ENCODE results near the gene OSTC.

OSTC gene

GRCh38 chr4:108607079-108607815 lies 43.2 kb upstream of the OSTC start:
- no peaks in the 10 kb centered on the region for H3K4me1 ChIP-seq (ENCODE audit: low read depth, poor library complexity, severe bottlenecking)
- H3K36me3 ChIP-seq (ENCODE audit: insufficient read depth): no peaks in the 10 kb centered on the region
- H3K27me3 ChIP-seq (ENCODE audit: insufficient read depth, low read depth): no peaks in the 10 kb centered on the region
- H3K27ac ChIP-seq: no peak overlapping the region
- H3K9ac ChIP-seq: no peak overlapping the region
- H3K4me3 ChIP-seq (IDR thresholded peaks at IDR 0.05; ENCODE audit: insufficient read depth, low read depth, low read length): no peak overlapping the region
- no peaks in the 10 kb centered on the region for H3K79me2 ChIP-seq (ENCODE audit: insufficient read depth, low read depth)
- no peak overlapping the region for H3K4me2 ChIP-seq
- no peak overlapping the region for H2AFZ ChIP-seq (ENCODE audit: low read depth)
- H4K20me1 ChIP-seq (ENCODE audit: insufficient read depth): no peaks in the 10 kb centered on the region
- TF ChIP-seq CTCF (conservative IDR thresholded peaks at IDR 0.05; ENCODE audit: low read depth, low read length): no peak

GRCh38 chr4:108611365-108611764 lies 39.0 kb upstream of the OSTC start:
- no peak for TF ChIP-seq CTCF (conservative IDR thresholded peaks at IDR 0.05; ENCODE audit: low read depth, low read length)
- no peaks in the 10 kb centered on the region for H3K79me2 ChIP-seq (ENCODE audit: insufficient read depth, low read depth)
- H4K20me1 ChIP-seq (ENCODE audit: insufficient read depth): no peaks in the 10 kb centered on the region
- no peaks in the 10 kb centered on the region for H3K36me3 ChIP-seq (ENCODE audit: insufficient read depth)
- H3K4me1 ChIP-seq (ENCODE audit: low read depth, poor library complexity, severe bottlenecking): no peaks in the 10 kb centered on the region
- no peak overlapping the region for H3K27ac ChIP-seq
- H3K9ac ChIP-seq: no peak overlapping the region
- no peak overlapping the region for H3K4me2 ChIP-seq
- no peaks in the 10 kb centered on the region for H3K27me3 ChIP-seq (ENCODE audit: insufficient read depth, low read depth)
- no peak overlapping the region for H2AFZ ChIP-seq (ENCODE audit: low read depth)
- no peak overlapping the region for H3K4me3 ChIP-seq (IDR thresholded peaks at IDR 0.05; ENCODE audit: insufficient read depth, low read depth, low read length)

- H3K9ac ChIP-seq: no peak overlapping the region
- no peak overlapping the region for H3K4me3 ChIP-seq (IDR thresholded peaks at IDR 0.05; ENCODE audit: insufficient read depth, low read depth, low read length)
- no peaks in the 10 kb centered on the region for H3K36me3 ChIP-seq (ENCODE audit: insufficient read depth)
- no peak for TF ChIP-seq CTCF (conservative IDR thresholded peaks at IDR 0.05; ENCODE audit: low read depth, low read length)
- H3K79me2 ChIP-seq (ENCODE audit: insufficient read depth, low read depth): no peaks in the 10 kb centered on the region
- H3K4me2 ChIP-seq: no peak overlapping the region
- no peaks in the 10 kb centered on the region for H3K27me3 ChIP-seq (ENCODE audit: insufficient read depth, low read depth)
- H3K27ac ChIP-seq: no peak overlapping the region
- H4K20me1 ChIP-seq (ENCODE audit: insufficient read depth): no peaks in the 10 kb centered on the region
- no peak overlapping the region for H2AFZ ChIP-seq (ENCODE audit: low read depth)
- H3K4me1 ChIP-seq (ENCODE audit: low read depth, poor library complexity, severe bottlenecking): no peaks in the 10 kb centered on the region
Observed at GRCh38 chr4:108612365-108612764, 38.0 kb upstream of the OSTC start.

- Histone ChIP-seq H3K27ac (no peak overlapping the region; the same call in 1 of the 2 replicates), H3K4me2 (peak overlapping the region; percentile 84), H3K4me3 (IDR thresholded peaks at IDR 0.05; ENCODE audit: insufficient read depth, low read depth, low read length) (no peak overlapping the region), H3K79me2 (ENCODE audit: insufficient read depth, low read depth) (peaks cover 35% of the 10 kb centered on the region), H3K4me1 (ENCODE audit: low read depth, poor library complexity, severe bottlenecking) (peaks cover 29% of the 10 kb centered on the region), H3K36me3 (ENCODE audit: insufficient read depth) (peaks cover 28% of the 10 kb centered on the region; the same call in 1 of the 2 replicates), H2AFZ (ENCODE audit: low read depth) (peak overlapping the region; percentile 91), H4K20me1 (ENCODE audit: insufficient read depth) (0 out of 2 replicates have a peak, but pooled peaks cover 14% of the 10 kb centered on the region), H3K27me3 (ENCODE audit: insufficient read depth, low read depth) (no peaks in the 10 kb centered on the region), H3K9ac (peak overlapping the region; percentile 8; the same call in 1 of the 2 replicates)
- TF ChIP-seq CTCF (conservative IDR thresholded peaks at IDR 0.05; ENCODE audit: low read depth, low read length): no peak
Observed at GRCh38 chr4:108619372-108620100, 30.9 kb upstream of the OSTC start.

Data from KMS-11 (cell line).